Hepatocyte (in vitro differentiated cells): ENCODE data around the gene AIP.

Experiments used
- EZH2phosphoT487 ChIP-seq: fragments of 200-600 bp; sonication (generic); IDR thresholded peaks from one replicate; pipeline ENCODE4 v1.6.1; 2018; ENCODE audit warnings: antibody characterized with exemption, mild to moderate bottlenecking, low read depth, moderate library complexity; ENCODE audit not compliant: unreplicated experiment, severe bottlenecking
- TF ChIP-seq, protein P1 (sequence below): fragments of 200-600 bp; sonication (generic); IDR thresholded peaks from 2 replicates; pipeline ENCODE4 v1.5.1; 2016; ENCODE audit warnings: antibody characterized with exemption, mild to moderate bottlenecking; ENCODE audit not compliant: poor library complexity

DNA sequence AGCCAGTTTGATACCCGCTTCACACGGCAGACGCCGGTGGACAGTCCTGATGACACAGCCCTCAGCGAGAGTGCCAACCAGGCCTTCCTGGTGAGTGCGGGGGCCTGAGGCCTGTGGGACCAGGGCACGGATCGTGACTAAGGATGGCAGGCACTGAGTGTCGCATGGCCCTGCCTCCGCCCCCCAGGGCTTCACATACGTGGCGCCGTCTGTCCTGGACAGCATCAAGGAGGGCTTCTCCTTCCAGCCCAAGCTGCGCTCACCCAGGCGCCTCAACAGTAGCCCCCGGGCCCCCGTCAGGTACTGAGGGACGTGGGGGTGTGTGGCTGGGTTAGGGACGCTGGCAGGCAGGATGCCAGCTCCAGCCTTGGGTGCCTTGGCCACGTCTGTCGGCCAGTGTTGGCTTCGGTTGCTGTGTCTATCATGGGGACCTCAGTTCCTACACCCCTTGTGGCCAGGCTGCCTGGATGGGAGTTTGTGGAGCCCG lies 48.4 kb upstream of the AIP start:
- TF ChIP-seq, protein P1, sequence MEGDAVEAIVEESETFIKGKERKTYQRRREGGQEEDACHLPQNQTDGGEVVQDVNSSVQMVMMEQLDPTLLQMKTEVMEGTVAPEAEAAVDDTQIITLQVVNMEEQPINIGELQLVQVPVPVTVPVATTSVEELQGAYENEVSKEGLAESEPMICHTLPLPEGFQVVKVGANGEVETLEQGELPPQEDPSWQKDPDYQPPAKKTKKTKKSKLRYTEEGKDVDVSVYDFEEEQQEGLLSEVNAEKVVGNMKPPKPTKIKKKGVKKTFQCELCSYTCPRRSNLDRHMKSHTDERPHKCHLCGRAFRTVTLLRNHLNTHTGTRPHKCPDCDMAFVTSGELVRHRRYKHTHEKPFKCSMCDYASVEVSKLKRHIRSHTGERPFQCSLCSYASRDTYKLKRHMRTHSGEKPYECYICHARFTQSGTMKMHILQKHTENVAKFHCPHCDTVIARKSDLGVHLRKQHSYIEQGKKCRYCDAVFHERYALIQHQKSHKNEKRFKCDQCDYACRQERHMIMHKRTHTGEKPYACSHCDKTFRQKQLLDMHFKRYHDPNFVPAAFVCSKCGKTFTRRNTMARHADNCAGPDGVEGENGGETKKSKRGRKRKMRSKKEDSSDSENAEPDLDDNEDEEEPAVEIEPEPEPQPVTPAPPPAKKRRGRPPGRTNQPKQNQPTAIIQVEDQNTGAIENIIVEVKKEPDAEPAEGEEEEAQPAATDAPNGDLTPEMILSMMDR, result no peak
- TF ChIP-seq EZH2phosphoT487, result no peak
